ENCODE data around the gene CCDC88C.

Gene CCDC88C

GRCh38 chr14:91235841-91236240, 181.8 kb downstream of the CCDC88C start:
- Histone ChIP-seq H4K20me1 (ENCODE audit: insufficient read depth, low read length) (no peaks in the 10 kb centered on the region), H3K9ac (ENCODE audit: low read depth, low read length) (no peak overlapping the region), H3K36me3 (ENCODE audit: insufficient read depth, low read length) (no peaks in the 10 kb centered on the region), H3K4me1 (ENCODE audit: insufficient read depth, low read length) (peaks cover 15% of the 10 kb centered on the region), H3K79me2 (ENCODE audit: insufficient read depth, low read length) (no peaks in the 10 kb centered on the region), H3K4me3 (ENCODE audit: low read depth in 1 of 2, low read length in 2 of 2) (no peak overlapping the region), H3K9me3 (ENCODE audit: insufficient read depth, low read length, severe bottlenecking) (no peaks in the 10 kb centered on the region), H3K4me2 (ENCODE audit: insufficient read depth, low read length) (no peak overlapping the region), H3K27ac (ENCODE audit: low read length) (no peak overlapping the region), H3K27me3 (ENCODE audit: insufficient read depth, low read length, poor library complexity) (no peaks in the 10 kb centered on the region), H2AFZ (ENCODE audit: low read depth, low read length) (no peak overlapping the region)
- ATAC-seq (ENCODE audit: insufficient read depth, low read depth) (no peak; the same call in 2 of the 3 replicates), DNase-seq (no peak)
- TF ChIP-seq CTCF (IDR thresholded peaks at IDR 0.05; ENCODE audit: borderline replicate concordance, extremely low read depth, low read length, poor library complexity, severe bottlenecking), result no peak
- no peak for TF ChIP-seq EZH2 (IDR thresholded peaks at IDR 0.05; ENCODE audit: borderline replicate concordance, low read depth, low read length, severe bottlenecking)

DNA sequence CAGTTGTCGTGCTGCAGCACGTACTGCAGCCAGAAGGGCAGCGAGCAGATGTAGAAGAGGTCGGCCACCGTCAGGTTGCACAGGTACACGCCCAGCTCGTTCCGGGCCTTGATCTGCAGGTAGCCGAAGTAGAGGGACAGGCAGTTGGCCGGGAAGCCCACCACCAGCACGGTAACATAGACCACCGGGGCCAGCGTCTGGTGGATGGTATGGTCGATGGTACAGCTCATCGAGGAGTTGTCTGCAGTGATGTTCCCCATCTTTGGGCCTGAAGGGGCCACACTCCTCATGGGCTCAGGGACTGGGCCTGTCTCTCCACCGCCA, 182.9 kb downstream of the CCDC88C start:
- H3K36me3 ChIP-seq (ENCODE audit: insufficient read depth, low read length), result no peaks in the 10 kb centered on the region
- no peaks in the 10 kb centered on the region for H3K27me3 ChIP-seq (ENCODE audit: insufficient read depth, low read length, poor library complexity)
- H3K9ac ChIP-seq (ENCODE audit: low read depth, low read length), result no peak overlapping the region
- no peak overlapping the region for H3K27ac ChIP-seq (ENCODE audit: low read length)
- TF ChIP-seq EZH2 (IDR thresholded peaks at IDR 0.05; ENCODE audit: borderline replicate concordance, low read depth, low read length, severe bottlenecking) (no peak), CTCF (IDR thresholded peaks at IDR 0.05; ENCODE audit: borderline replicate concordance, extremely low read depth, low read length, poor library complexity, severe bottlenecking) (no peak)
- ATAC-seq (ENCODE audit: insufficient read depth, low read depth) (no peak), DNase-seq (no peak)
- no peaks in the 10 kb centered on the region for H3K79me2 ChIP-seq (ENCODE audit: insufficient read depth, low read length)
- peaks cover 26% of the 10 kb centered on the region for H3K4me1 ChIP-seq (ENCODE audit: insufficient read depth, low read length)
- no peaks in the 10 kb centered on the region for H3K9me3 ChIP-seq (ENCODE audit: insufficient read depth, low read length, severe bottlenecking)
- H3K4me3 ChIP-seq (ENCODE audit: low read depth in 1 of 2, low read length in 2 of 2), result no peak overlapping the region
- H4K20me1 ChIP-seq (ENCODE audit: insufficient read depth, low read length), result no peaks in the 10 kb centered on the region
- no peak overlapping the region for H2AFZ ChIP-seq (ENCODE audit: low read depth, low read length)
- H3K4me2 ChIP-seq (ENCODE audit: insufficient read depth, low read length), result no peak overlapping the region

GRCh38 chr14:91233936-91234790, 183.5 kb downstream of the CCDC88C start:
- ATAC-seq (ENCODE audit: insufficient read depth, low read depth), result no peak
- no peak overlapping the region for H3K27ac ChIP-seq (ENCODE audit: low read length)
- H3K9me3 ChIP-seq (ENCODE audit: insufficient read depth, low read length, severe bottlenecking), result no peaks in the 10 kb centered on the region
- no peak for TF ChIP-seq CTCF (IDR thresholded peaks at IDR 0.05; ENCODE audit: borderline replicate concordance, extremely low read depth, low read length, poor library complexity, severe bottlenecking)
- TF ChIP-seq EZH2 (IDR thresholded peaks at IDR 0.05; ENCODE audit: borderline replicate concordance, low read depth, low read length, severe bottlenecking), result no peak
- no peak overlapping the region for H3K4me2 ChIP-seq (ENCODE audit: insufficient read depth, low read length)
- H4K20me1 ChIP-seq (ENCODE audit: insufficient read depth, low read length), result peaks cover 4% of the 10 kb centered on the region; the same call in 1 of the 2 replicates
- no peaks in the 10 kb centered on the region for H3K27me3 ChIP-seq (ENCODE audit: insufficient read depth, low read length, poor library complexity)
- H3K36me3 ChIP-seq (ENCODE audit: insufficient read depth, low read length), result no peaks in the 10 kb centered on the region
- no peak overlapping the region for H3K9ac ChIP-seq (ENCODE audit: low read depth, low read length)
- no peaks in the 10 kb centered on the region for H3K79me2 ChIP-seq (ENCODE audit: insufficient read depth, low read length)
- no peak overlapping the region for H3K4me3 ChIP-seq (ENCODE audit: low read depth in 1 of 2, low read length in 2 of 2)
- H3K4me1 ChIP-seq (ENCODE audit: insufficient read depth, low read length), result peaks cover 32% of the 10 kb centered on the region
- no peak overlapping the region for H2AFZ ChIP-seq (ENCODE audit: low read depth, low read length)
- DNase-seq, result no peak

All from DND-41 (cell line).